PC-3 (cell line): Measurements from ENCODE around the gene C1D.

Experiments used
- CTCF ChIP-seq: fragments of 300-600 bp; sonication (generic); conservative IDR thresholded peaks from 2 replicates; pipeline ENCODE4 v1.5.1; 2017; ENCODE audit warnings: antibody characterized with exemption, low read depth, mild to moderate bottlenecking, low read length
- EZH2 ChIP-seq: fragments of 300-600 bp; sonication (generic); IDR thresholded peaks from one replicate; pipeline ENCODE4 v1.6.1; 2017; ENCODE audit warnings: antibody characterized with exemption, mild to moderate bottlenecking, low read length; ENCODE audit not compliant: unreplicated experiment

- TF ChIP-seq CTCF (no peak), EZH2 (no peak)
Observed at GRCh38 chr2:68032702-68033101, 30.1 kb downstream of the C1D start.
